Raji (cell line): ENCODE measurements around the gene TBC1D4.

ENCODE experiments used
- POLR2A ChIP-seq: IDR thresholded peaks from 2 replicates; pipeline ENCODE4 v1.6.1; 2011; ENCODE audit warnings: low read depth, low read length, control low read depth; ENCODE audit not compliant: insufficient read depth

TBC1D4 gene

DNA sequence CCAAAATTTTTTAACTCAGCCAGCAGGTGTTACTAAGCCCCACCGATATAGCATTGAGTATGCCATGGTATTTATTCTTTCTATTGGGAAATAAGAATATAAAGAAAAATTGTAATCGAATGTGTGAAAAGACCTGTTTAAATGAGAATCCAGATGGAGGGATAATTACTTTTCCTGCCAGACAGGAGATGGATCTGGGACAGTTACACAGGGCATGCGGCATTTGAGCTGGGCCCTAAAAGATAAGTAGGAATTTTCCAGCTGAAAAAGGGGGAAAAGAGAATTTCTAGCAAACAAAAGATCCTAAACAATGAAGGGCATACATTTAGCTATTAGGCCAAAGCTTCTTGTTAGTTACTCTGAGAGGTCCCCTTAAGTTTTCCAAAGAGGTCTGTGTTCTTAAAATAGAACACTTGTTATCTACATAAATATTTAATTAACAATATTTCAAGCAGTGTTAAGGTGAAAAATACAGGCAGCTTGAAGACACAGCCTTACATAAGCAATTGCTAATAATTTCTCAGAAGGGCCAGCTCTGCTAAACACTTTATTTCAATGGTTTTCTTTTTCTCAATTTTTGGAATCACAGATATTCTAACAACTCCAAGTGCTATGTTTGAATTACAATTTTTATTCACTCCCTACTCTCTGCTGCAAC, 63.7 kb downstream of the TBC1D4 start:
- TF ChIP-seq POLR2A, result no peak

DNA sequence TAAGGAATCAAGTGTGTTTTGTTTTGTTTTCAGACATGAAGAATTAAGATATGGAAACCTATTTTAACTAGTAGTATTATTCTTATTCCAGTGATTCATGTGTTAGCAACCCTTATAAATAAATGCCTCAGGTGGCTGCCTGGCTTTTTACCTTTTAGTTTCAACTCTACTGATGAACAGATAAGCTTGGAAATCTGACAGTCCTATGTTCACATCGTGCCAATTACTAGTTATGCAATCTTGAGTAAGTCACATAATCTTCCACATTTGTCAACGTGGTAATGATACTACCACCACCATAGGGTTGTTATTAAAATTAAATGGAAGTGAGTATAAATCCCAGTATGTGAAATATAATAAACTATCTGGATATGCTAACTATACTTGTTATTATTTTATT, 64.3 kb downstream of the TBC1D4 start:
- TF ChIP-seq POLR2A, result no peak

DNA sequence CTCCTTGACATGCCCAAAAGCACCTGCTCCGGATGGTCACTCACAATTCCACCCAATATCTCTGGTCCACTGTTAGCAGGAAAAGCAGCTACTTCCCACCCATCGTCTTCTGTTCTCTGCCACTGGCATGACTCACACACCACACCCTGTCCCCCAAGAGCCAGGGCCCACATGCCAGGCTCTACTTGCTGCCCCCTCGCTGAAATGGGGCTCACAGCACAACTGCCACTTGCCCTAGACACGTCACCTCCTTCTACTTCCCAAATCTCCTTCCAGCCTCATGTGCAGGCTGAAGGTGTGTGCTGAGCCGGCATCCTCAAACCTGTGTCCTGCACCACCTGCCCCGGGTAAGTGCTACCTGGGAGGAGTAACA, 65.0 kb downstream of the TBC1D4 start:
- TF ChIP-seq POLR2A, result no peak

DNA sequence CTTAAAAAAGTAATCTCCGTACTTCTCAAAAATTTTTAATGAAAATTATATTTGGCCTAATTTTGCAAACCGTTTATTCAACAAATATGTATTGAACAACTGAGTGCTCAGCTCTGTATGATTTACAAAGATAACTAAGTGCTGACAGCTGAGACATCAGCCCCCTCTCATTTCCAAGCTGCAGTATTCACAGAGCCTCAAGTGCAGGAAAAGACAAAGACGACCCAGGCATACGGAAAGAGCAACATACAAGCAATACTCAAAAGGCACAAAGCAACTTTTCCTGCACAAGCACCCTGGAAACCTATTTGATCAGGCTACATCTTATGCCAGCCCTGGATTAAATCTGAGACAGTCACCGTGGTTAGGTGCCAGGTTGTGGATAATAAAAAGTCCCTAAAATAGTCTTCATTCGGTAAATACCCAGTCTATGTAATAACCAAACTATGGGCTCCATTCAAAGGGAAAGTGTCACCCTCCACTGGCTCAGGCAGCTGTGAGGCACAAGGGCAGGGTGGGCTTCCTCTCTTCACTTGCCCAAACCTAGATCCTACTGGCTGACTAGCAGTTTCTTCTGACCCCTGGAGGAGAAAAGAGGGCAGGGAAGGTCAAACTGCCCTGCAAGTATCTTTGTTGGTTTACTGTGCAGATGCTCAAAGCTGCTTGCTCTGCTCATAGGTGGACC, 65.5 kb downstream of the TBC1D4 start:
- no peak for TF ChIP-seq POLR2A

DNA sequence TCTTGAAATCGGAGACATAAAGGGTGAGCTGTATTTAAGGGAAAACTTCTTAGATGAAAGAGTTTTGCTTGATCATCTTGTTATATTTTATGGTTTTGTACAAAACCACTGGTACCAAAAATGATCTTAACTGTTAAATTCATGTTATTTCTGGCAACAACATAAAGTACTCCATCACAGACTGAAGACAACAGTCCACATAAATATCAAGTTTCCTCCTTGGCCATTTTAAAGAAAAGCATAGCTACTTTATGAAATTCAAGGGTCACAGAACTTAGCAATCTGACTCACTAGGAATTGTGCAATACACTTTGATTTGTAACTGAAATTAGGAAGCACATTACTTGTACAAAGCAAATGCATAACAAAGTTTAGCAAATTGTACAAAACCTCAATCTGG, 66.3 kb downstream of the TBC1D4 start:
- TF ChIP-seq POLR2A, result no peak

DNA sequence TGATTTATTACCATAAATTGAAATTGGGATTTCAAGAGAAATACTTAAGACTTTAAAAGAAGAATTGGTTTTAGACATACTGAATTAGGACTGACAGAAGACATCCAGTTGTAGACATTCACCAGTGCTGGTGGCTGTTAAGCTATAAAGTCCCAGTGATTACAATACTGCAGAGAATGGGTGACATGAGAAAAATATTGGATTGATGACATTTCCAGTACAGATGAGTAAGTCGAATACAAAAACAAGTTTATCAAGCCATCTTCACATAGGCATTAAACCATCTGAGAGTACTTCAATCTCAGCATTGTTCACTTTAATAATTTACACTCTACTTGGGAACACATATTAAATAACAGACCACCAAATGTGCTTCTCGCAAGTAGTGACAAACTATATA, 66.8 kb downstream of the TBC1D4 start:
- TF ChIP-seq POLR2A, result no peak

DNA sequence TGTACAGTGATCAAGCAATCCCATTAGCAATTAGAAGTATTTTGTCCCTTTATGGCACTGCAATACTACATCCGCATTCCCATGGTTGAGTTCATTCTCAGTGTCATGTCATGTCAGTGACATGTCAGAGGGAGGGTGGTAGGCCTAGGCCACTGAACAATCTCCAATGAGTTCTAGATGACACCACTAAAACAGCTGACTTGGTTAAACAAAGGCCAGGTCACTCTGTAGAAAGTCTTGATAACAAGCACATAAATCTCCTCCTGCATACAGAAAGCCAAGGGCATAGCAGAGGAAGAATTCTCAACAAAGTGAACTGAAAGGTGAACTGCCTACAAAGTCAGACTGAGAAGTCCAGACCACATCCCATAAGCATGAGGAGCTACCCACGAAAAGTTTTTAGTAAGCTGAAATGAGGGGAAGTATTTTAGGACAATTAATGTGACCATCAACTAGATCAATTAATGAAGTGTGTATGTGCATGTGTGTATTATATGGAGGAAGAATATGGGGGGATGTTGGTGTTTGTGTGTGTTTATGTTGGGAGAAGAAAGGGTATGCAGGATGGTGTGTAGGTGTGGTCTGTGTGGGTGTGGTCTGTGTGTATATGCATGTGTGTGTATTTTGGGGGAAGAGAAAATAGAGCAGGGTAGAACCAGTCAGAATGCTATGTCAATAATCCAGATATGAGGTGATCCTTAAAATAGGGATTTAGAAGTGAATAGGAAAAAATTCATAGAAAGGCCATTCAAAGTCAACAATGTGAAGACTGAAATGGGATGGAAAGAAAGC, 67.7 kb downstream of the TBC1D4 start:
- no peak for TF ChIP-seq POLR2A

DNA sequence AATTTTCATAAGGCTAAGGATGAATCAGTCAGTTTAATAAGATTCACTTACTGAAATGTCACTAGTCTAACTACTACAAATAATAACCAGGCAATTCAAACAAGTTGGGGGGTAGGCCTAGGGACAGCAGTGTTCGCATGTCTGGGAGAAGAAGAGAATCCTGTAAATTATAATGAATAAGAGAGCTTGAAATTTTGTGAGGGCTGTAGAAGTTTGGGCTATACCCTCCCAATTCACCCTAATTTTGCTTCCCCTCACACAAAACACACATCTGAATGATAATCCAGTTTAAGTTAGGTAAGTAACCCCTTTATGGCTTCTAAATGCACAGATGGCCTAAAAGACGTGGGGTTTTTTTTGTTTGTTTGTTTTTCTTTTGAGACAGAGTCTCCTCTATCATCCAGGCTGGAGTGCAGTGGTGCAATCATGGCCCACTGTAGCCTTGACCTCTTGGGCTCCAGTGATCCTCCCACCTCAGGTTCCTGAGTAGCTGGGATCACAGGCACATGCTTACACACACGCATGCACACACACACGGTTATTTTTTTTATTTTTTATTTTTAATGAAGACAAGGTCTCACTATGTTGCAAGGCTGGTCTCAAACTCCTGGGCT, 69.9 kb downstream of the TBC1D4 start:
- no peak for TF ChIP-seq POLR2A

DNA sequence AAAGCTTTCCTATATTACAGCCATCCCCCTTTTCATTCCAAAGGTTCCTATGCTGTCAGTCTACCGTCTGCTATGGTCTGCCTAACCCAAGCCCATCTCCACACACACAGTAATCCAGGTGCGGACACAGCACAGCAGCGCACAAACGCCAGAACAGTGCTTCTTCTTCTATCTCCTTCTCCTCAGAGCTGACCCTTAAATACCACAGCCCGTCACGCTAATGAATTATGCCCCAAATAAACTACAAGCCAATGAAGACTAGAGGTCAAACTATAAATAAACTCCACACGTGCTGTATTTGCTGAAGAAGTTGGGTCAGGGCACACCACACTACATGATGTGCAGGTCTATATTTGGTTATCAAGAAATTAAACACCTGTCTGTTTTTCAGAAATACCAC, 71.8 kb downstream of the TBC1D4 start:
- TF ChIP-seq POLR2A, result no peak

DNA sequence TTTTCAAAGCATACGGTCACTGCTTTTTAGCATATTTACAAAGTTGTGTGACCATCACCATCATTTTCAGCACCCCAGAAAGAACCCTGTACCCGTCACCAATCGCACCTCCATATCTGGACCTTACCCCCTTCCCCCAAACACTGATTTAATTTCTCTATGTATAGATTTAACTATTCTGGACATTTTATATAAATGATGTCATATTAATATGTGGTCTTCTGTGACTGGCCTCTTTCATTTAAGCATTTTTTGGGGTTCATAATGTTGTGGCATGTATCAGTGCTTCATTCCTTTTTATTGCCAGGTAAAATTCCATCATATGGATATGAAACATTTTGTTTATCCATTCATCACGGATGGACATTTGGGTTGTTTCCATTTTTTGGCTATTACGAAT, 74.0 kb downstream of the TBC1D4 start:
- no peak for TF ChIP-seq POLR2A

DNA sequence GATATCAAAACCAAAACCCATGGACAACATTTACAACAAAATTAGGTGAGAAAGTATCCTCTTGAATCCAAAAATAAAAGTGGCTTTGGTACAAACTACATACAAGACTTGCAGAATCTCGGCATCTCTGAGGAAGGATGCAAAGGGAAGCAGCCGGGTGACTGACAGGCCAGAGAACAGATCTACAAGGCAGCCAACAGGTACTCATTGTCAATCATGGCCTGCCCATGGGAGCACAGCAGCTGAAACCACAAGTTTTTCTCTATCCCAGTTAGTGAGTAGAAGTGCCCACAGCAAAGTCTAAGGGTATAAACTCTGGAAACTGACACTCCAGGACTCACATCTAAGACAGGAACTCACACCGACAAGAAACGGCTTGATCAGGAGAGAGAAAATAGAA, 74.5 kb downstream of the TBC1D4 start:
- TF ChIP-seq POLR2A, result no peak

DNA sequence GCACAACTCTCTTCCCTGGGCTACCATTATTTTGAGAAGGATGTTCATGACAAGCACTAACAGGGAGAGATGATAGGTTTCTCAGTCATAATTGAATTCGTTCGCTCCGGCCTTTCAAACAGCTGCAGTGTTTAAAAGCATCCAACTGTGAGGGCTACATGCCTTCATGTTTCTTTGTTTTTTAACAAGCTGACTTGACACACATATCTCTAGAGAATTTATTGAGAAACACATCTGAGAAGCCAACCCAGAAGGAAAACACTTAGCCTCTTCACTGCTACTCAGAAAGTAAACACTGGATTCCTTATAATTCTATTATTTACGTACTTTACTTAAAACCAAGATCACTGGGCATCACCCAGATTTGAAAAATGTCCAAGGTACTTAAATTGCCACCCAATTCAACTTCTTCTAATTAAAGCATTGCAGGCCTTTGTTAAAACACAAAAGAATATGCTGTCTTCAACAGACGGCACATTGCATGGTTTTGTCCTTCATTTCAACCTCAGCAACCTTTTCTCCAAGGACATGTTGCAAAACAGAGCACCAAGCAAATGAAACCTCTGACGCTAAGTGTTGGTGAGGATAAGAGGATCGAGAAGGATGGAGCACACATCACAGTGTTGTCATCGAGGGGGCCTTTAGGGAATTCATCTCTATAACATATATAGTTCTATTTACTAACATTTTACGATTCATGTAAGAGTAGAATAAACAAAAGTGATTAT, 75.8 kb downstream of the TBC1D4 start:
- TF ChIP-seq POLR2A, result no peak

DNA sequence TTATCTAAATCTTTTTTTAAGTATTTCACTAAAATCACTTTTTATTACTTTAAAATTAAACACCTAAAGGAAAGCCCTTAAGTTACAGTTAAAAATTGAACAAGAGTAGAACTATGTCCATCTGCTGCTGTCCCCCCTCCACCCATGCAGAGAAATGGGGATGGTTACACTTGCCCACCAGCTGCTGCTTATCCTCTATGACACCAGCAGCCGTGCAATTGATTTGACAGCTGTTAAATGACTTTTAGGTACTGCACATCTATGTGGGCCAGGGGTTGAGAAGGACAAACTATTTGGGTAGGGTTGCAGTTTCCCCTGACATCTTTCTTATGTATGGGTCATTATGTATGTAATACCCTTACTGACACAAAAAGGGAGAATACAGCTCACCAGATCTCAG, 77.2 kb downstream of the TBC1D4 start:
- no peak for TF ChIP-seq POLR2A

DNA sequence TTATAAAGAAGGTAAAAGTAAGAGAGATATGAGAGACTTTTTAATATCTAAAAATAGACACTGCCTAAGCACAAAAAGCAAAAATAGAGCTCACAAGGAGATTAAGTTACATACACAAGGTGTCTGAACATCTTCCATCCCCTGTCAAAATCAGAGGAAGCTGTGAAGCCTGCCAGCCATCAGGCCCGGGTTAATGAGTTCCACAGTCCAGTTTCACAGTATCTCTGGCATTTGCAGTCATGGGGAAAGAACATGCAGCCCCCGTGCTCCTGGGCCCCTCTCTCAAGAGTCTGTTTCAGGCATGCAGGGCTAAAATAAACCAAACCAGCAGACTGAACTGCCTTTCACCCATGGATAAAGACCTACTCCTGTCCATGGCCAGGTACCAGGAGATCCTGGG, 79.2 kb downstream of the TBC1D4 start:
- TF ChIP-seq POLR2A, result no peak

DNA sequence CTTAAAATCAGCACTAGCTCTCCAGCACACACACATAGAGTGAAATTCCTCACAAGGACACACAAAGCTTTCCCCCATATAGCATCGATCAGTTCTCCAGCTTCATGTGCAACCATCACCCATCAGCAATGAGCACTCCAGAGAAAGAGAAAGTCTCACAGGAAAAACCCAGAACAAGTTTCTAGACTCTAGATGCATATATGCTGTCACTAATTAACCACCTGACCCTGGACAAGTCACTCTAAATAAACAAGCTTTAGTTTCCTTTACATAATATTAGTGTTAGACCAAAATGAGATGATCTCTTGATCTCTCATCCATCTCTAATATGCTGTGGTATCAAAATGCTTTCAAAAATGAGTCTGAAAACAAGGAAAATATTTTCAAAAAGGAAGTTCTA, 81.2 kb downstream of the TBC1D4 start:
- no peak for TF ChIP-seq POLR2A

DNA sequence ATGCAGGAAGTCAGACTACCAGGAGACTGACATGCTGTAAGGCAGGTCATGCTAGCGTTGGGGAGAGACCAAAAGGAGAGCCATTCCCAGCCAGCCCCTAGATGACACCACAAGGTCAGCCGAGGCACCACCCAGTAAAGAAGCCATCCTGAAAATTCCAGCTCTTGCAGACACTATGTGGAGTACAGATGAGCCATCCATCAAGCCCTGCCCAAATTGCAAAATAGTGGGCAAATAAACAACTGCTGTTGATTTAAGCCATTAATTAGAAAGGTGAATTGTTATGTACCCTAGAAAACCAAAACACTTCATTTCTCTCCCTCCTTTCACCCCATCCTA, 82.1 kb downstream of the TBC1D4 start:
- TF ChIP-seq POLR2A, result no peak
